BLaER1 (cell line): ENCODE measurements around the gene NGEF.
A peak's percentile ranks its signal among the peaks of the same experiment; 100 is the strongest.

Experiments
- H3K27ac ChIP-seq: shearing (Covaris generic); formaldehyde crosslinking; 2 replicates; pipeline ENCODE4 v1.8.1; 2022
- H3K27me3 ChIP-seq: shearing (Covaris generic); formaldehyde crosslinking; 2 replicates; pipeline ENCODE4 v1.8.1; 2022
- H3K36me3 ChIP-seq: shearing (Covaris generic); formaldehyde crosslinking; 2 replicates; pipeline ENCODE4 v1.8.1; 2022
- H3K4me1 ChIP-seq: shearing (Covaris generic); formaldehyde crosslinking; 2 replicates; pipeline ENCODE4 v1.8.1; 2022
- H3K4me2 ChIP-seq: shearing (Covaris generic); formaldehyde crosslinking; 2 replicates; pipeline ENCODE4 v1.8.1; 2022
- H3K4me3 ChIP-seq: shearing (Covaris generic); formaldehyde crosslinking; 2 replicates; pipeline ENCODE4 v1.8.1; 2022
- H3K9ac ChIP-seq: shearing (Covaris generic); formaldehyde crosslinking; 2 replicates; pipeline ENCODE4 v1.8.1; 2022
- H3K9me3 ChIP-seq: shearing (Covaris generic); formaldehyde crosslinking; 2 replicates; pipeline ENCODE4 v1.8.1; 2022
- H4K20me1 ChIP-seq: shearing (Covaris generic); formaldehyde crosslinking; 2 replicates; pipeline ENCODE4 v1.8.1; 2022
- Cebpa-rat ChIP-seq: shearing (Covaris generic); IDR thresholded peaks from 2 replicates; pipeline ENCODE4 v1.8.1; 2022

NGEF gene

GRCh38 chr2:232894251-232894650 lies 118.8 kb downstream of the NGEF start:
- no peak overlapping the region for H3K27ac ChIP-seq
- H4K20me1 ChIP-seq = no peaks in the 10 kb centered on the region
- no peak overlapping the region for H3K4me3 ChIP-seq
- no peak overlapping the region for H3K9ac ChIP-seq
- no peaks in the 10 kb centered on the region for H3K27me3 ChIP-seq
- H3K36me3 ChIP-seq = no peaks in the 10 kb centered on the region
- no peak overlapping the region for H3K4me2 ChIP-seq
- H3K4me1 ChIP-seq = peaks cover 13% of the 10 kb centered on the region
- H3K9me3 ChIP-seq = no peaks in the 10 kb centered on the region
- no peak for TF ChIP-seq Cebpa-rat

GRCh38 chr2:232893834-232894233 lies 119.2 kb downstream of the NGEF start:
- no peak overlapping the region for H3K9ac ChIP-seq
- no peak overlapping the region for H3K27ac ChIP-seq
- H3K27me3 ChIP-seq = no peaks in the 10 kb centered on the region
- H3K4me1 ChIP-seq = peaks cover 13% of the 10 kb centered on the region
- H3K9me3 ChIP-seq = no peaks in the 10 kb centered on the region
- H3K4me3 ChIP-seq = no peak overlapping the region
- H3K4me2 ChIP-seq = no peak overlapping the region
- TF ChIP-seq Cebpa-rat = no peak
- no peaks in the 10 kb centered on the region for H4K20me1 ChIP-seq
- no peaks in the 10 kb centered on the region for H3K36me3 ChIP-seq

- Histone ChIP-seq H3K9me3 (no peaks in the 10 kb centered on the region), H3K4me2 (no peak overlapping the region)
These were observed 120.2 kb downstream of the NGEF start for GRCh38 chr2:232892843-232893242.

GRCh38 chr2:232892221-232892620 lies 120.8 kb downstream of the NGEF start:
- Histone ChIP-seq H3K27ac (no peak overlapping the region), H3K4me2 (no peak overlapping the region), H3K36me3 (no peaks in the 10 kb centered on the region), H4K20me1 (no peaks in the 10 kb centered on the region), H3K9ac (no peak overlapping the region), H3K27me3 (no peaks in the 10 kb centered on the region), H3K9me3 (no peaks in the 10 kb centered on the region), H3K4me3 (no peak overlapping the region), H3K4me1 (peaks cover 13% of the 10 kb centered on the region)
- no peak for TF ChIP-seq Cebpa-rat

More at GRCh38 chr2:232892843-232893242, 120.2 kb downstream of the NGEF start:
- Histone ChIP-seq H3K36me3 (no peaks in the 10 kb centered on the region), H3K27ac (no peak overlapping the region), H3K4me1 (peaks cover 13% of the 10 kb centered on the region), H3K27me3 (no peaks in the 10 kb centered on the region), H3K9ac (no peak overlapping the region), H3K4me3 (no peak overlapping the region), H4K20me1 (no peaks in the 10 kb centered on the region)
- no peak for TF ChIP-seq Cebpa-rat

GRCh38 chr2:232891621-232892071 lies 121.4 kb downstream of the NGEF start:
- Histone ChIP-seq H3K9ac (no peak overlapping the region), H3K4me1 (peaks cover 13% of the 10 kb centered on the region), H4K20me1 (no peaks in the 10 kb centered on the region), H3K4me2 (no peak overlapping the region), H3K27me3 (no peaks in the 10 kb centered on the region), H3K27ac (no peak overlapping the region), H3K4me3 (no peak overlapping the region), H3K36me3 (no peaks in the 10 kb centered on the region), H3K9me3 (no peaks in the 10 kb centered on the region)
- no peak for TF ChIP-seq Cebpa-rat

- peak overlapping the region; percentile 67 for H3K4me2 ChIP-seq
These were observed 122.0 kb downstream of the NGEF start for GRCh38 chr2:232890896-232891601.

GRCh38 chr2:232890536-232890895 lies 122.5 kb downstream of the NGEF start:
- Histone ChIP-seq H3K27me3 (no peaks in the 10 kb centered on the region), H3K4me3 (no peak overlapping the region), H3K9ac (no peak overlapping the region), H3K9me3 (no peaks in the 10 kb centered on the region), H3K36me3 (no peaks in the 10 kb centered on the region), H3K4me2 (peak overlapping the region; percentile 67), H3K4me1 (peaks cover 13% of the 10 kb centered on the region), H4K20me1 (no peaks in the 10 kb centered on the region), H3K27ac (no peak overlapping the region)
- no peak for TF ChIP-seq Cebpa-rat

More at GRCh38 chr2:232890896-232891601, 122.0 kb downstream of the NGEF start:
- H3K36me3 ChIP-seq = no peaks in the 10 kb centered on the region
- no peak for TF ChIP-seq Cebpa-rat
- no peaks in the 10 kb centered on the region for H4K20me1 ChIP-seq
- no peak overlapping the region for H3K27ac ChIP-seq
- no peak overlapping the region for H3K9ac ChIP-seq
- H3K4me3 ChIP-seq = no peak overlapping the region
- H3K27me3 ChIP-seq = no peaks in the 10 kb centered on the region
- no peaks in the 10 kb centered on the region for H3K9me3 ChIP-seq
- H3K4me1 ChIP-seq = peaks cover 13% of the 10 kb centered on the region

GRCh38 chr2:232889876-232890401 lies 123.1 kb downstream of the NGEF start:
- no peak for TF ChIP-seq Cebpa-rat
- Histone ChIP-seq H3K9ac (no peak overlapping the region), H3K27ac (no peak overlapping the region), H3K36me3 (no peaks in the 10 kb centered on the region), H3K9me3 (no peaks in the 10 kb centered on the region), H3K27me3 (no peaks in the 10 kb centered on the region), H4K20me1 (no peaks in the 10 kb centered on the region), H3K4me1 (peaks cover 13% of the 10 kb centered on the region), H3K4me3 (no peak overlapping the region), H3K4me2 (no peak overlapping the region)

GRCh38 chr2:232888839-232889529 lies 124.1 kb downstream of the NGEF start:
- no peaks in the 10 kb centered on the region for H3K36me3 ChIP-seq
- no peak overlapping the region for H3K4me3 ChIP-seq
- TF ChIP-seq Cebpa-rat = no peak
- no peak overlapping the region for H3K4me2 ChIP-seq
- no peak overlapping the region for H3K27ac ChIP-seq
- H3K27me3 ChIP-seq = no peaks in the 10 kb centered on the region
- no peaks in the 10 kb centered on the region for H4K20me1 ChIP-seq
- H3K9me3 ChIP-seq = no peaks in the 10 kb centered on the region
- H3K4me1 ChIP-seq = peaks cover 13% of the 10 kb centered on the region
- H3K9ac ChIP-seq = no peak overlapping the region
